ENCODE results near the gene C2orf68. TPM values are rescaled to one million over a fixed set of nuclear protein-coding genes. Genes with fewer than 3 reads are reported as not detected.
"Not testable (repeated sequence)": the region's sequence is repeated elsewhere in the genome, so short reads cannot be mapped to it uniquely, and the experiment has no call there.

Gene C2orf68
- polyA plus RNA-seq, 1 donor: 44.1 TPM

GRCh38 chr2:85566265-85566664 lies 45.6 kb downstream of the C2orf68 start:
- Histone ChIP-seq H3K36me3 (ENCODE audit: control insufficient read depth, insufficient read depth, low read length) (no peaks in the 10 kb centered on the region), H3K27ac (ENCODE audit: low read length) (no peak overlapping the region), H3K4me3 (ENCODE audit: low read length) (no peak overlapping the region), H3K27me3 (ENCODE audit: control insufficient read depth, insufficient read depth, low read length) (no peaks in the 10 kb centered on the region), H3K9me3 (ENCODE audit: control insufficient read depth, low read depth, low read length) (no peaks in the 10 kb centered on the region), H3K4me1 (ENCODE audit: control insufficient read depth, insufficient read depth, low read length) (no peaks in the 10 kb centered on the region)
- no peak for DNase-seq
- no CpG with 5 or more reads among the region's 4 CpGs for WGBS (ENCODE audit: insufficient coverage, low lambda C conversion rate)

GRCh38 chr2:85564144-85564563 lies 47.7 kb downstream of the C2orf68 start:
- no peak for DNase-seq
- WGBS (ENCODE audit: insufficient coverage, low lambda C conversion rate): no CpG with 5 or more reads among the region's 5 CpGs
- H3K27me3 ChIP-seq (ENCODE audit: control insufficient read depth, insufficient read depth, low read length): no peaks in the 10 kb centered on the region
- H3K27ac ChIP-seq (ENCODE audit: low read length): no peak overlapping the region
- H3K4me1 ChIP-seq (ENCODE audit: control insufficient read depth, insufficient read depth, low read length): no peaks in the 10 kb centered on the region
- H3K9me3 ChIP-seq (ENCODE audit: control insufficient read depth, low read depth, low read length): no peaks in the 10 kb centered on the region
- H3K36me3 ChIP-seq (ENCODE audit: control insufficient read depth, insufficient read depth, low read length): no peaks in the 10 kb centered on the region
- no peak overlapping the region for H3K4me3 ChIP-seq (ENCODE audit: low read length)

GRCh38 chr2:85561280-85562212 lies 50.3 kb downstream of the C2orf68 start, which contains the start of gene GGCX:
GGCX (minus strand) TSS chr2:85561493; CDS start chr2:85561428, 65 bp downstream.
- H3K9me3 ChIP-seq (ENCODE audit: control insufficient read depth, low read depth, low read length): no peaks in the 10 kb centered on the region
- H3K36me3 ChIP-seq (ENCODE audit: control insufficient read depth, insufficient read depth, low read length): peaks cover 16% of the 10 kb centered on the region
- H3K4me3 ChIP-seq (ENCODE audit: low read length): peak within 1 kb of the TSS; percentile 80
- H3K27ac ChIP-seq (ENCODE audit: low read length): peak within 1 kb of the TSS; percentile 91
- 28% methylated on average over 3 of the region's 64 CpGs for WGBS (ENCODE audit: insufficient coverage, low lambda C conversion rate)
- DNase-seq: peak; percentile 96 to 98
- H3K27me3 ChIP-seq (ENCODE audit: control insufficient read depth, insufficient read depth, low read length): no peaks in the 10 kb centered on the region
- H3K4me1 ChIP-seq (ENCODE audit: control insufficient read depth, insufficient read depth, low read length): no peaks in the 10 kb centered on the region

GRCh38 chr2:85560812-85561279 lies 51.0 kb downstream of the C2orf68 start:
- H3K36me3 ChIP-seq (ENCODE audit: control insufficient read depth, insufficient read depth, low read length): peaks cover 19% of the 10 kb centered on the region
- no peaks in the 10 kb centered on the region for H3K4me1 ChIP-seq (ENCODE audit: control insufficient read depth, insufficient read depth, low read length)
- DNase-seq: no peak
- H3K9me3 ChIP-seq (ENCODE audit: control insufficient read depth, low read depth, low read length): no peaks in the 10 kb centered on the region
- no CpG with 5 or more reads among the region's 14 CpGs for WGBS (ENCODE audit: insufficient coverage, low lambda C conversion rate)
- peak overlapping the region; percentile 80 for H3K4me3 ChIP-seq (ENCODE audit: low read length)
- H3K27me3 ChIP-seq (ENCODE audit: control insufficient read depth, insufficient read depth, low read length): no peaks in the 10 kb centered on the region
- peak overlapping the region; percentile 91 for H3K27ac ChIP-seq (ENCODE audit: low read length)

GRCh38 chr2:85560403-85560726 lies 51.5 kb downstream of the C2orf68 start:
- not testable (repeated sequence) for H3K4me1 ChIP-seq (ENCODE audit: control insufficient read depth, insufficient read depth, low read length); H3K27ac ChIP-seq (ENCODE audit: low read length); H3K27me3 ChIP-seq (ENCODE audit: control insufficient read depth, insufficient read depth, low read length); H3K9me3 ChIP-seq (ENCODE audit: control insufficient read depth, low read depth, low read length); DNase-seq
- Histone ChIP-seq H3K4me3 (ENCODE audit: low read length) (peak overlapping the region; percentile 80), H3K36me3 (ENCODE audit: control insufficient read depth, insufficient read depth, low read length) (peaks cover 23% of the 10 kb centered on the region)
- no CpG with 5 or more reads among the region's 12 CpGs for WGBS (ENCODE audit: insufficient coverage, low lambda C conversion rate)

GRCh38 chr2:85558160-85558559 lies 53.7 kb downstream of the C2orf68 start:
- no peak for DNase-seq
- no peak overlapping the region for H3K4me3 ChIP-seq (ENCODE audit: low read length)
- H3K9me3 ChIP-seq (ENCODE audit: control insufficient read depth, low read depth, low read length): no peaks in the 10 kb centered on the region
- H3K36me3 ChIP-seq (ENCODE audit: control insufficient read depth, insufficient read depth, low read length): peaks cover 43% of the 10 kb centered on the region
- no peak overlapping the region for H3K27ac ChIP-seq (ENCODE audit: low read length)
- no CpG with 5 or more reads among the region's 1 CpG for whole genome bisulfite sequencing (ENCODE audit: insufficient coverage, low lambda C conversion rate)
- no peaks in the 10 kb centered on the region for H3K27me3 ChIP-seq (ENCODE audit: control insufficient read depth, insufficient read depth, low read length)
- no peaks in the 10 kb centered on the region for H3K4me1 ChIP-seq (ENCODE audit: control insufficient read depth, insufficient read depth, low read length)

GRCh38 chr2:85557130-85557529 lies 54.7 kb downstream of the C2orf68 start:
- 86% methylated on average over 1 of the region's 5 CpGs for WGBS (ENCODE audit: insufficient coverage, low lambda C conversion rate)
- Histone ChIP-seq H3K4me3 (ENCODE audit: low read length) (no peak overlapping the region), H3K36me3 (ENCODE audit: control insufficient read depth, insufficient read depth, low read length) (peaks cover 53% of the 10 kb centered on the region), H3K27me3 (ENCODE audit: control insufficient read depth, insufficient read depth, low read length) (no peaks in the 10 kb centered on the region), H3K9me3 (ENCODE audit: control insufficient read depth, low read depth, low read length) (no peaks in the 10 kb centered on the region), H3K4me1 (ENCODE audit: control insufficient read depth, insufficient read depth, low read length) (no peaks in the 10 kb centered on the region), H3K27ac (ENCODE audit: low read length) (no peak overlapping the region)
- no peak for DNase-seq

Other genes with a start within 250 kb of the C2orf68 start
- 40.7 TPM for gene CAPG, start 201.7 kb downstream of the C2orf68 start, polyA plus RNA-seq
- 3.8 TPM for gene SH2D6, start 193.4 kb downstream of the C2orf68 start, polyA plus RNA-seq
- gene MAT2A, start 72.9 kb downstream of the C2orf68 start, polyA plus RNA-seq: 345 TPM
- 24.8 TPM for gene GGCX, start 50.6 kb downstream of the C2orf68 start, polyA plus RNA-seq
- 158 TPM for gene VAMP8, start 34.5 kb downstream of the C2orf68 start, polyA plus RNA-seq
- 18.0 TPM for gene VAMP5, start 27.6 kb downstream of the C2orf68 start, polyA plus RNA-seq
- 131 TPM for gene RNF181, start 16.3 kb downstream of the C2orf68 start, polyA plus RNA-seq
- gene TMEM150A, start 9.4 kb downstream of the C2orf68 start, polyA plus RNA-seq: 40.9 TPM
- gene USP39, start 4.1 kb upstream of the C2orf68 start, polyA plus RNA-seq: 45.2 TPM
- 0.01 TPM for gene SFTPB, start 56.1 kb upstream of the C2orf68 start, polyA plus RNA-seq
- 13.1 TPM for gene GNLY, start 82.3 kb upstream of the C2orf68 start, polyA plus RNA-seq
- gene ATOH8, start 141.9 kb upstream of the C2orf68 start, polyA plus RNA-seq: 5.1 TPM

Data from large intestine (tissue), 3 donors.